HG03066 (cell line): ENCODE results near the gene LRFN3.
"Not testable (repeated sequence)": the region's sequence is repeated elsewhere in the genome, so short reads cannot be mapped to it uniquely, and the experiment has no call there.

Experiments
- ATAC-seq: cut with Tn5 transposase; IDR thresholded peaks from one replicate; pipeline ENCODE4 v1.9.1; 2021; ENCODE audit warnings: low read depth; ENCODE audit not compliant: unreplicated experiment

LRFN3 gene

GRCh38 chr19:35935911-35936737, at the start of gene LRFN3:
Gene LRFN3 (plus strand): TSS chr19:35936374. CDS start chr19:35939426, 3,052 bp downstream.
- no peak for ATAC-seq

- no peak for ATAC-seq
These were observed 49.0 kb upstream of the LRFN3 start for GRCh38 chr19:35887197-35887596.

- ATAC-seq, result no peak
These were observed 47.8 kb upstream of the LRFN3 start for GRCh38 chr19:35888398-35888797.

- no peak for ATAC-seq
These were observed 46.6 kb upstream of the LRFN3 start for GRCh38 chr19:35889370-35890112.

GRCh38 chr19:35890113-35890650, 46.0 kb upstream of the LRFN3 start:
- ATAC-seq, result no peak

GRCh38 chr19:35891819-35892218, 44.4 kb upstream of the LRFN3 start:
- not testable (repeated sequence) for ATAC-seq

- no peak for ATAC-seq
These were observed 41.8 kb upstream of the LRFN3 start for GRCh38 chr19:35894342-35894741.

- ATAC-seq, result no peak
These were observed 40.1 kb upstream of the LRFN3 start for GRCh38 chr19:35895911-35896642.

- ATAC-seq, result no peak
These were observed 39.5 kb upstream of the LRFN3 start for GRCh38 chr19:35896643-35897040.

GRCh38 chr19:35897706-35898451, 38.3 kb upstream of the LRFN3 start:
- ATAC-seq, result no peak

GRCh38 chr19:35898499-35898809, 37.7 kb upstream of the LRFN3 start:
- ATAC-seq, result no peak

- ATAC-seq, result peak; percentile 37
These were observed 36.5 kb upstream of the LRFN3 start for GRCh38 chr19:35899547-35900214.

GRCh38 chr19:35901055-35901644, 35.0 kb upstream of the LRFN3 start:
- ATAC-seq, result no peak

- no peak for ATAC-seq
These were observed 34.1 kb upstream of the LRFN3 start, which contains the start of gene HCST for GRCh38 chr19:35901854-35902661. Gene HCST (plus strand): TSS chr19:35902529. CDS start chr19:35902594, 65 bp downstream.

GRCh38 chr19:35902870-35903475, 33.2 kb upstream of the LRFN3 start:
- no peak for ATAC-seq

GRCh38 chr19:35903550-35904179, 32.5 kb upstream of the LRFN3 start:
- no peak for ATAC-seq

GRCh38 chr19:35904311-35905068, 31.7 kb upstream of the LRFN3 start:
- no peak for ATAC-seq
